ENCODE data around the gene COA1. TPM values are rescaled to one million over a fixed set of nuclear protein-coding genes. Genes with fewer than 3 reads are reported as not detected.

The COA1 gene
- total and polyA plus RNA-seq, 2 donors: 71.5 to 89.2 TPM

DNA sequence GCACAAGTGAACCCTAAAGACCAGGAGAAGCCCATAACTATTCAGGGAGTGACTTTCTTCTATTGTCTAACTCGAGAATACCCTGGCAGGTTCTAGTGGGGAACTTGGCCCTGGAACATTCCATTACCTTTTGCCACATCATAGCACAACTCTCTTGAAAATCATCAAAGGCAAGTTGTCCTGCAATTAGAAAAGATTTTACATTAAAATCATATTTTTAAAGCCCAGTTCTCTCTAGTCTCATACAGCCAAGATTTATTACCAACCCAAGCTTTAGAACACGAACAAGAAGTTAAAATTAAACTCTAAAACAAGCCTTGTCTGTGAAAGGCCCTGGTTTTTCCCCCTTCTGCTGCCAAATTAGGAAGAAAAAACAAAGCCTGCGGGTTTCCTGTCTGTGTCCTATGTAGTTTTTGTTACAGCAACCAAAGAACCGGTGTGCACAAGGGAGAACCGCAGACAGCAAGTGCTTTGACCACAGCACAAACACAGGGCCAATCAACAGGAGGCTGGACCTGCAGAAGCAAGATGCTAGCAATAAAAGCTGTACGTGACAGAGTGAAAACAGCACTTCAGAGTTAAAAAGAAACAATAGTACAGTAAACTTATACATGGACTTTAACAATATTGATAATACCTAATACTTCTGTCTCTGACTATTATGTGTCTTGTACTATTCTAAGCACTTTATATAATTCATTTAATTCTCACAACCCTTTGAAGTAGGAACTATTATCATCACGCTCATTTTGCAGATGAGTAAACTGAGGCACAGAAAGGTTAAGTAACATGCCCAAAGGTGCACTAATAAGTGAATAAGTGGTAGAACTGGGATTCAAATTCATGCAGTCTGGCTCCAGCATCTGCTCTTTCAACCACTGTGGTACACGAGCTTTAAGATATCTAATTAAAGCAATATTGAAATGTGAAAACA is 80.6 kb downstream of the COA1 start:
- Histone ChIP-seq H3K27ac (ENCODE audit: low read depth in 1 of 2, low read length in 1 of 2) (peak overlapping the region; percentile 90 to 91), H3K4me1 (ENCODE audit: control insufficient read depth in 2 of 2, insufficient read depth in 2 of 2, low read length in 2 of 2) (peaks cover 37 to 68% of the 10 kb centered on the region in 2 donors), H3K36me3 (ENCODE audit: control insufficient read depth in 2 of 2, insufficient read depth in 2 of 2, low read length in 1 of 2) (peaks cover 9 to 31% of the 10 kb centered on the region in 2 donors), H3K9me3 (ENCODE audit: control insufficient read depth in 2 of 2, insufficient read depth in 1 of 2, low read length in 1 of 2) (no peaks in the 10 kb centered on the region), H3K4me3 (ENCODE audit: low read length in 2 of 2) (peak overlapping the region in 1 of 2 donors; percentile 37), H3K27me3 (ENCODE audit: control insufficient read depth in 2 of 2, insufficient read depth in 1 of 2, low read length in 1 of 2) (no peaks in the 10 kb centered on the region)
- 6% methylated on average over 8 of the region's 8 CpGs for WGBS
- DNase-seq (ENCODE audit: low read depth in 6 of 9, low spot score in 9 of 9): peak in 7 of 9 donors; percentile 47 to 88 (median 67)

DNA sequence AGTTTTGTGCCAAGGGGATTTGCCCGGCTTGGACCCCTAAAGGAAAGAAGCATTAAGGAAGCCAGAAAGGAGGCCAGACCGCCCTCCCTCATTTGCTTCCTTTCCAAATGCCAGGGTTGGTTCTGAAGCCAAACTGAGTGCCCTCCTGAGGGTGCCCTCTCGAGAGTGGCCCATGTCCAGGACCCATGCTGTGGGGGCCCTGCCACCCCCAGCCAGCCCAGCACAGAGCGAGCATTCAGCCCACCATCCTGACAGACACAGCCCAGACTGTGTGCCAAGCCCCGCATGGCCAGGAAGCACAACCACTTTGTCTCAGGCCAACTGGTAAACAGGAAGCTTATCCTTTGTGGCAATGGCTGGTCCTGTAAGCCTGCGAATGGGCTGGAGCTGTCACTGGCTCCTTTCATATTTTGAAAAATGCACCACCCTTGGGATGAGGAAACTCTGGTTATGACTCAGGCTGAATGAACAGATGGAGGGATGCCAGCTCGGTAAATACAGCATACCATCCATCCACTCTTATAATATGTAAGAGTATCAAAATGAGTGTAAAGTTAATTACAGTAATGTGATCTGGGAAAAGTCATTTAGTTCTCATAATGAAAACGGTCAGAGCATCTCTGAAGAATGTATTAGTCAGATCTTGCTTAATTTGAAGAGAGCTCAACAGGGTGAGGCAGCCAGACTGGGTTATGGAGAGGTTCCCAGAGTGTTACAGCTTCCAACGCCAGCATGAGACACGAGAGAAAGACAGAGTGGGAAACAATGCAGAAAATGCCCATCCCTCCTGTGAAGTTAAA is 81.5 kb downstream of the COA1 start:
- peak in 3 of 9 donors; percentile 15 to 41 (median 24) for DNase-seq (ENCODE audit: low read depth in 6 of 9, low spot score in 9 of 9)
- 41% methylated on average over 10 of the region's 10 CpGs for WGBS
- peaks cover 17 to 39% of the 10 kb centered on the region in 2 donors for H3K36me3 ChIP-seq (ENCODE audit: control insufficient read depth in 2 of 2, insufficient read depth in 2 of 2, low read length in 1 of 2)

DNA sequence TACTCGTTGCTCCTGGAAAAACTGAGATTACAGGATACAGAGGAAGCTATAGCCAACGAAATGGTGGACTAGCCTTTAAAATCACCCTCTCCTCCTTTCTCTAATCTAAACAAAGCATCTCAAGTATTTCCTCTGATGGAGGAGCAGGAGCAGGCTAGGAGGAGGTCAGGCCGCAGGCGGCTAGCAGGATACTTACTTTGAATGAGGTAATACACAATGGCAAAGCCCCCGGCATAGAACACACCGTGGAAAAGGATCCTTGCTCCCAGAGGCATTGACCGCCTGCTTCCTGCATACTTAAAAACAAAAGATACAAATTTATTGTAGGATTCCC is 82.0 kb downstream of the COA1 start:
- Histone ChIP-seq H3K27ac (ENCODE audit: low read depth in 1 of 2, low read length in 1 of 2) (peak overlapping the region; percentile 90 to 91), H3K36me3 (ENCODE audit: control insufficient read depth in 2 of 2, insufficient read depth in 2 of 2, low read length in 1 of 2) (peaks cover 17 to 42% of the 10 kb centered on the region in 2 donors), H3K4me3 (ENCODE audit: low read length in 2 of 2) (peak overlapping the region in 1 of 2 donors; percentile 37), H3K9me3 (ENCODE audit: control insufficient read depth in 2 of 2, insufficient read depth in 1 of 2, low read length in 1 of 2) (no peaks in the 10 kb centered on the region), H3K27me3 (ENCODE audit: control insufficient read depth in 2 of 2, insufficient read depth in 1 of 2, low read length in 1 of 2) (no peaks in the 10 kb centered on the region), H3K4me1 (ENCODE audit: control insufficient read depth in 2 of 2, insufficient read depth in 2 of 2, low read length in 2 of 2) (peaks cover 36 to 67% of the 10 kb centered on the region in 2 donors)
- no peak for DNase-seq (ENCODE audit: low read depth in 6 of 9, low spot score in 9 of 9)
- 90% methylated on average over 7 of the region's 7 CpGs for WGBS

More for the DNA sequence above, 81.5 kb downstream of the COA1 start:
- Histone ChIP-seq H3K4me1 (ENCODE audit: control insufficient read depth in 2 of 2, insufficient read depth in 2 of 2, low read length in 2 of 2) (peaks cover 37 to 70% of the 10 kb centered on the region in 2 donors), H3K27me3 (ENCODE audit: control insufficient read depth in 2 of 2, insufficient read depth in 1 of 2, low read length in 1 of 2) (no peaks in the 10 kb centered on the region), H3K27ac (ENCODE audit: low read depth in 1 of 2, low read length in 1 of 2) (peak overlapping the region; percentile 90 to 91), H3K4me3 (ENCODE audit: low read length in 2 of 2) (peak overlapping the region in 1 of 2 donors; percentile 37), H3K9me3 (ENCODE audit: control insufficient read depth in 2 of 2, insufficient read depth in 1 of 2, low read length in 1 of 2) (no peaks in the 10 kb centered on the region)

DNA sequence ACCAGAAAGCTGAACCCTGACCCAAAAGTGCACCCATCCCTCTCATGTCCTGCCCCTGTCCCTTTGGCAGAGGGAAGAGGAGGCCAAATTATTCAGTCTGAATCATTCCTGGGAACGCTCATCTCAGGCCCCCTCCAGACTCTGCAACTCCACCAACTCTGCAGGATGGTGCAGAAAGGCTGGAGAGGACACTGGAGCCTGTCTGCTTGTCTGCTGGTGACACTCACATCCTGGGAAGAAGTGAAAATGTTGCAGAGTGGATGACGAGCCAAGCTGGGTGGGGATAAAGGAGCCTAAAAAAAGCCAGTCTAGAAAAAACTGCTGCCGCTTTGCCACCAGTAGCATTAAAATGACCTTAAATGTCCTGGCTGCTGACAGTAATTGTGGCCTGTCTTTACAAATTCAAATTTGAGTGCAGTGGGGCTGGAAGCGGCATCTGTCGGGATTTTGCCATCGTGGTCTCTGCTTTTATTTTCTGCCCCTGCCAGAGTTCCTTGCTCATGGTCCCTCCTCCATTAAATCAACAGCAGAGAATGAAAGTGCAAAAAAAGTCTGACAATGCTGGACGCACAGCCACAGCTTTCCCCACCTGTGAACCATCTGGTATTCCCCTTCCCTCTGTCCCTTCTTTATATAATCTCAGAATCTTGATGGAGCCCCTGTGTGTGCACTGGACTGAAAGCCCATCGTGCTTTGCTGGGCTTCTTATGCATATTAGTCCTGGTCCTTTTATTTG is 82.6 kb downstream of the COA1 start:
- Histone ChIP-seq H3K4me3 (ENCODE audit: low read length in 2 of 2) (no peak overlapping the region), H3K27ac (ENCODE audit: low read depth in 1 of 2, low read length in 1 of 2) (peak overlapping the region; percentile 90 to 91), H3K4me1 (ENCODE audit: control insufficient read depth in 2 of 2, insufficient read depth in 2 of 2, low read length in 2 of 2) (peaks cover 31 to 62% of the 10 kb centered on the region in 2 donors), H3K36me3 (ENCODE audit: control insufficient read depth in 2 of 2, insufficient read depth in 2 of 2, low read length in 1 of 2) (peaks cover 17 to 44% of the 10 kb centered on the region in 2 donors), H3K9me3 (ENCODE audit: control insufficient read depth in 2 of 2, insufficient read depth in 1 of 2, low read length in 1 of 2) (no peaks in the 10 kb centered on the region), H3K27me3 (ENCODE audit: control insufficient read depth in 2 of 2, insufficient read depth in 1 of 2, low read length in 1 of 2) (no peaks in the 10 kb centered on the region)
- no peak for DNase-seq (ENCODE audit: low read depth in 6 of 9, low spot score in 9 of 9)
- WGBS: 82% methylated on average over 8 of the region's 8 CpGs

- peaks cover 28 to 51% of the 10 kb centered on the region in 2 donors for H3K4me1 ChIP-seq (ENCODE audit: control insufficient read depth in 2 of 2, insufficient read depth in 2 of 2, low read length in 2 of 2)
- no peaks in the 10 kb centered on the region for H3K9me3 ChIP-seq (ENCODE audit: control insufficient read depth in 2 of 2, insufficient read depth in 1 of 2, low read length in 1 of 2)
- H3K36me3 ChIP-seq (ENCODE audit: control insufficient read depth in 2 of 2, insufficient read depth in 2 of 2, low read length in 1 of 2): peaks cover 17 to 51% of the 10 kb centered on the region in 2 donors
- no peak overlapping the region for H3K4me3 ChIP-seq (ENCODE audit: low read length in 2 of 2)
- H3K27ac ChIP-seq (ENCODE audit: low read depth in 1 of 2, low read length in 1 of 2): peak overlapping the region; percentile 71 to 91
- no peak for DNase-seq (ENCODE audit: low read depth in 6 of 9, low spot score in 9 of 9)
- H3K27me3 ChIP-seq (ENCODE audit: control insufficient read depth in 2 of 2, insufficient read depth in 1 of 2, low read length in 1 of 2): no peaks in the 10 kb centered on the region
- WGBS: 95% methylated on average over 3 of the region's 3 CpGs
Observed at GRCh38 chr7:43645699-43646226, 83.6 kb downstream of the COA1 start.

- peaks cover 16 to 32% of the 10 kb centered on the region in 2 donors for H3K4me1 ChIP-seq (ENCODE audit: control insufficient read depth in 2 of 2, insufficient read depth in 2 of 2, low read length in 2 of 2)
- WGBS: 83% methylated on average over 8 of the region's 8 CpGs
- H3K27ac ChIP-seq (ENCODE audit: low read depth in 1 of 2, low read length in 1 of 2): no peak overlapping the region
- H3K36me3 ChIP-seq (ENCODE audit: control insufficient read depth in 2 of 2, insufficient read depth in 2 of 2, low read length in 1 of 2): peaks cover 33 to 70% of the 10 kb centered on the region in 2 donors
- no peaks in the 10 kb centered on the region for H3K27me3 ChIP-seq (ENCODE audit: control insufficient read depth in 2 of 2, insufficient read depth in 1 of 2, low read length in 1 of 2)
- DNase-seq (ENCODE audit: low read depth in 6 of 9, low spot score in 9 of 9): no peak
- H3K4me3 ChIP-seq (ENCODE audit: low read length in 2 of 2): no peak overlapping the region
- no peaks in the 10 kb centered on the region for H3K9me3 ChIP-seq (ENCODE audit: control insufficient read depth in 2 of 2, insufficient read depth in 1 of 2, low read length in 1 of 2)
Observed at GRCh38 chr7:43643846-43644245, 85.5 kb downstream of the COA1 start.

- Histone ChIP-seq H3K36me3 (ENCODE audit: control insufficient read depth in 2 of 2, insufficient read depth in 2 of 2, low read length in 1 of 2) (peaks cover 33 to 71% of the 10 kb centered on the region in 2 donors), H3K4me1 (ENCODE audit: control insufficient read depth in 2 of 2, insufficient read depth in 2 of 2, low read length in 2 of 2) (peaks cover 9 to 24% of the 10 kb centered on the region in 2 donors), H3K27ac (ENCODE audit: low read depth in 1 of 2, low read length in 1 of 2) (peak overlapping the region in 1 of 2 donors; percentile 31)
Observed at GRCh38 chr7:43642897-43643630, 86.3 kb downstream of the COA1 start.

DNA sequence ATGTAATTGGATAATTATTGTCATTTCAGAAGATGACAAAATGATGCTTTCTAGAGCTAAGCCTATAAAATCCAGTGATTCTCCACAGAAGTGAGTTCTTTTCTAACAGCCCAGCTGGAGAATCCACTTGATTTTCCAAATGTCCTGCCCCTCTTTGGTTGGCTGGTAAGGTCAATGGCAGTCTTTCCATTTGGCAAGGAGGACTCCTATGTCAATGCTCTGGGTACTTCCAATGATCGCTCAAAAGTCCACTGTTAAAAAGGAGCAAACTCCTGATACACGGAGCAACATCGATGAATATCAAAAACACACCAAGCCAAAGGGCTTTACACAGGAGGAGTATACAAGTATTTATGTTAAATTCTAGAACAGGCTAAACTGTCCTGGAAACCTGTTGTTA is 88.6 kb downstream of the COA1 start:
- over 99% methylated on average over 3 of the region's 3 CpGs for WGBS
- Histone ChIP-seq H3K9me3 (ENCODE audit: control insufficient read depth in 2 of 2, insufficient read depth in 1 of 2, low read length in 1 of 2) (no peaks in the 10 kb centered on the region), H3K36me3 (ENCODE audit: control insufficient read depth in 2 of 2, insufficient read depth in 2 of 2, low read length in 1 of 2) (peaks cover 43 to 70% of the 10 kb centered on the region in 2 donors), H3K4me1 (ENCODE audit: control insufficient read depth in 2 of 2, insufficient read depth in 2 of 2, low read length in 2 of 2) (peaks cover 2 to 4% of the 10 kb centered on the region in 2 donors), H3K27ac (ENCODE audit: low read depth in 1 of 2, low read length in 1 of 2) (peak overlapping the region; percentile 4 to 38), H3K27me3 (ENCODE audit: control insufficient read depth in 2 of 2, insufficient read depth in 1 of 2, low read length in 1 of 2) (no peaks in the 10 kb centered on the region), H3K4me3 (ENCODE audit: low read length in 2 of 2) (no peak overlapping the region)
- DNase-seq (ENCODE audit: low read depth in 6 of 9, low spot score in 9 of 9): no peak

More at GRCh38 chr7:43642897-43643630, 86.3 kb downstream of the COA1 start:
- Histone ChIP-seq H3K4me3 (ENCODE audit: low read length in 2 of 2) (no peak overlapping the region), H3K9me3 (ENCODE audit: control insufficient read depth in 2 of 2, insufficient read depth in 1 of 2, low read length in 1 of 2) (no peaks in the 10 kb centered on the region), H3K27me3 (ENCODE audit: control insufficient read depth in 2 of 2, insufficient read depth in 1 of 2, low read length in 1 of 2) (no peaks in the 10 kb centered on the region)
- 97% methylated on average over 13 of the region's 13 CpGs for WGBS
- no peak for DNase-seq (ENCODE audit: low read depth in 6 of 9, low spot score in 9 of 9)

Data from thymus (tissue), 11 donors.